Measurements from ENCODE around the gene ATP10B. TPM values are rescaled to one million over a fixed set of nuclear protein-coding genes. Genes with fewer than 3 reads are reported as not detected.

ATP10B gene
- total and polyA plus RNA-seq, 2 of the 8 experiments (the other 6 are each of a cell fraction or from before 2014, with no cell fraction given): 0.06 to 0.11 TPM

DNA sequence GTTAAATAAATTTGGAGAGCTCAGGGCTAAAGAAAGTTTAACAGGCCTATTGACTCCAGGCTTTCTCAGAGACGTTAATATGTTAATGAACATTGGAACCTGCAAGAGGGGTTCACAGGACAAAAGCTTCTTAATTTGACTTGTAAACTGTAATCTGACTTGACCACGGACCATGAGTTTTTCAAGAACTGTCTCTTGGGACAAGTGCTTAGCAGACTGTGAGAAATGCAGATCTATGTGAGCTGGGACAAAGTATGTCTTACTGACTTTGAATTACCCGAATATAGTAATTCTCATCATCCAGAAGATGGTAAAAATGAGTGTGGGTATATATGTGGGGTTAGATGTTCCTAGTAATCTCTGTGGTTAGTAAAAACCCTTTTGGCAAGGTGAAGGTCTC lies 186.6 kb downstream of the ATP10B start:
- Histone ChIP-seq H3K79me1 (ENCODE audit: low read depth, low read length) (no peaks in the 10 kb centered on the region), H4K91ac (replicated peaks; ENCODE audit: insufficient read length, low read length) (no peak overlapping the region), H4K5ac (ENCODE audit: insufficient read length, low read depth, low read length) (no peak overlapping the region), H2BK15ac (ENCODE audit: low read length) (no peak overlapping the region), H3K23ac (ENCODE audit: insufficient read length) (no peak overlapping the region), H3K18ac (ENCODE audit: extremely low read depth, low read length) (no peak overlapping the region), H2BK12ac (ENCODE audit: low read depth, low read length) (no peak overlapping the region), H3K4me1 (replicated peaks in 1 of 4; ENCODE audit: control insufficient read depth in 3 of 4, insufficient read depth in 4 of 4, low read length in 3 of 4) (no peaks in the 10 kb centered on the region), H4K8ac (ENCODE audit: extremely low read depth, insufficient read depth, low read length) (no peak overlapping the region), H3K79me2 (ENCODE audit: control insufficient read depth in 1 of 2, insufficient read depth in 2 of 2, low read length in 2 of 2) (no peaks in the 10 kb centered on the region), H3K4me3 (ENCODE audit: extremely low read depth in 1 of 4, insufficient read depth in 2 of 4, low read depth in 3 of 4, low read length in 4 of 4) (no peak overlapping the region), H3K23me2 (ENCODE audit: low read depth, low read length) (no peaks in the 10 kb centered on the region), H2BK5ac (ENCODE audit: low read depth, low read length) (no peak overlapping the region), H3K56ac (replicated peaks; ENCODE audit: insufficient read length, low read depth, low read length) (no peak overlapping the region), H3K9me3 (ENCODE audit: insufficient read depth in 2 of 2, low read depth in 1 of 2, low read length in 1 of 2) (no peaks in the 10 kb centered on the region), H3K9ac (replicated peaks in 1 of 4; ENCODE audit: extremely low read depth in 1 of 4, low read depth in 3 of 4, low read length in 3 of 4) (no peak overlapping the region), H2BK120ac (replicated peaks; ENCODE audit: low read depth, low read length) (no peak overlapping the region), H3K14ac (ENCODE audit: insufficient read length) (no peak overlapping the region), H3K27ac (ENCODE audit: low read depth, low read length) (no peak overlapping the region), H3K27me3 (replicated peaks in 1 of 4; ENCODE audit: control insufficient read depth in 3 of 4, extremely low read depth in 1 of 4, insufficient read depth in 3 of 4, low read length in 3 of 4) (no peaks in the 10 kb centered on the region), H3K36me3 (ENCODE audit: control insufficient read depth in 2 of 4, insufficient read depth in 4 of 4, low read length in 3 of 4) (no peaks in the 10 kb centered on the region), H4K20me1 (replicated peaks in 1 of 2; ENCODE audit: control insufficient read depth in 1 of 2, insufficient read depth in 2 of 2, low read length in 2 of 2) (no peaks in the 10 kb centered on the region), H3K4ac (replicated peaks; ENCODE audit: insufficient read length, low read depth, low read length) (no peak overlapping the region), H2AK5ac (ENCODE audit: low read depth, low read length) (no peak overlapping the region), H2BK20ac (ENCODE audit: low read length) (no peak overlapping the region), H2AFZ (ENCODE audit: low read length) (no peak overlapping the region), H3K4me2 (ENCODE audit: insufficient read depth in 1 of 2, low read depth in 2 of 2, low read length in 2 of 2) (no peak overlapping the region)
- CTCF ChIA-PET (ENCODE audit: partially characterized antibody): interaction anchor here (1.0 kb wide), 1 partner anchor 14 kb away, joined by 4 read pairs; no protein-coding TSS in a partner anchor
- no peak for FAIRE-seq
- POLR2A ChIA-PET (ENCODE audit: partially characterized antibody): no interaction called here
- no peak for DNase-seq (ENCODE audit: low read depth in 1 of 2, low spot score in 2 of 2)
- TF ChIP-seq CBX8 (IDR thresholded peaks at IDR 0.05; ENCODE audit: borderline replicate concordance, low read depth, low read length): no peak
- TF ChIP-seq POU5F1 (IDR thresholded peaks at IDR 0.05; ENCODE audit: low read depth, low read length): no peak
- TF ChIP-seq BCL11A (IDR thresholded peaks at IDR 0.05; ENCODE audit: low read depth in 2 of 2, low read length in 2 of 2): no peak
- TF ChIP-seq FOSL1 (IDR thresholded peaks at IDR 0.05; ENCODE audit: insufficient read depth, low read depth, low read length): no peak
- no peak for TF ChIP-seq SIX5 (IDR thresholded peaks at IDR 0.05; ENCODE audit: low read depth, low read length)
- no peak for TF ChIP-seq RAD21 (IDR thresholded peaks at IDR 0.05 in 1 of 2, conservative IDR thresholded peaks at IDR 0.05 in 1 of 2; ENCODE audit: low read depth in 2 of 2, low read length in 2 of 2)
- TF ChIP-seq BACH1 (IDR thresholded peaks at IDR 0.05; ENCODE audit: low read length): no peak
- no peak for TF ChIP-seq MAFK (IDR thresholded peaks at IDR 0.05; ENCODE audit: low read depth, low read length)
- no peak for TF ChIP-seq MAX (IDR thresholded peaks at IDR 0.05)
- no peak for TF ChIP-seq SIN3A (conservative IDR thresholded peaks at IDR 0.05 in 1 of 2, IDR thresholded peaks at IDR 0.05 in 1 of 2; ENCODE audit: low read depth in 1 of 2, low read length in 2 of 2)
- 54% methylated on average over 3 of the region's 3 CpGs; no CpG with 5 or more reads in 1 of the 2 experiments for WGBS, 2 experiments (ENCODE audit: extremely low coverage in 1 of 2, insufficient coverage in 1 of 2, insufficient read length in 1 of 2, insufficient replicate concordance in 2 of 2, low coverage in 1 of 2, low lambda C conversion rate in 2 of 2, missing lambda C conversion rate in 1 of 2)

Measured in H1 (cell line).